ENCODE results near the gene SCT. TPM values are rescaled to one million over a fixed set of nuclear protein-coding genes. Genes with fewer than 3 reads are reported as not detected.

The SCT gene
- total and polyA plus RNA-seq, 2 of the 8 experiments (the other 6 are each of a cell fraction or from before 2014, with no cell fraction given), result 1.7 to 2.0 TPM

GRCh38 chr11:637333-637592 lies 10.3 kb upstream of the SCT start:
- no peaks in the 10 kb centered on the region for H3K36me3 ChIP-seq (ENCODE audit: control insufficient read depth in 2 of 4, insufficient read depth in 4 of 4, low read length in 3 of 4)
- H2BK20ac ChIP-seq (ENCODE audit: low read length), result no peak overlapping the region
- no peak overlapping the region for H3K4ac ChIP-seq (replicated peaks; ENCODE audit: insufficient read length, low read depth, low read length)
- H2AK5ac ChIP-seq (ENCODE audit: low read depth, low read length), result no peak overlapping the region
- H3K9me3 ChIP-seq (ENCODE audit: insufficient read depth in 2 of 2, low read depth in 1 of 2, low read length in 1 of 2), result no peaks in the 10 kb centered on the region
- no peak overlapping the region for H2BK5ac ChIP-seq (ENCODE audit: low read depth, low read length)
- peaks cover 0 to 3% of the 10 kb centered on the region in 2 experiments for H4K20me1 ChIP-seq (replicated peaks in 1 of 2; ENCODE audit: control insufficient read depth in 1 of 2, insufficient read depth in 2 of 2, low read length in 2 of 2)
- peak overlapping the region; percentile 53; the same call in 1 of the 2 replicates for H4K8ac ChIP-seq (ENCODE audit: extremely low read depth, insufficient read depth, low read length)
- DNase-seq (ENCODE audit: low read depth in 1 of 2, low spot score in 2 of 2) (no peak), FAIRE-seq (no peak)
- no peak overlapping the region for H2BK15ac ChIP-seq (ENCODE audit: low read length)
- no peak for TF ChIP-seq E2F6 (IDR thresholded peaks at IDR 0.05)
- H3K4me3 ChIP-seq (ENCODE audit: extremely low read depth in 1 of 4, insufficient read depth in 2 of 4, low read depth in 3 of 4, low read length in 4 of 4), result peak overlapping the region; percentile 34 to 60 (median 48)
- peak overlapping the region in 3 of 4 experiments; percentile 25 to 35 (median 32); a peak in 3 of 7 replicates for H3K9ac ChIP-seq (replicated peaks in 1 of 4; ENCODE audit: extremely low read depth in 1 of 4, low read depth in 3 of 4, low read length in 3 of 4)
- 3% methylated on average over 21 of the region's 34 CpGs; no CpG with 5 or more reads in 1 of the 2 experiments for WGBS, 2 experiments (ENCODE audit: extremely low coverage in 1 of 2, insufficient coverage in 1 of 2, insufficient read length in 1 of 2, insufficient replicate concordance in 2 of 2, low coverage in 1 of 2, low lambda C conversion rate in 2 of 2, missing lambda C conversion rate in 1 of 2)
- ChIA-PET POLR2A (ENCODE audit: partially characterized antibody) (interaction anchor here (1.1 to 3.6 kb wide), 10 partner anchors 10 to 129 kb away, joined by 3 to 20 read pairs (median 6); partner anchors contain the start of genes IRF7, SCT and TALDO1), CTCF (ENCODE audit: partially characterized antibody) (interaction anchor here (1.0 to 2.0 kb wide), 3 partner anchors 8 to 93 kb away, joined by 3 to 10 read pairs (median 3); no protein-coding TSS in a partner anchor)
- H3K56ac ChIP-seq (replicated peaks; ENCODE audit: insufficient read length, low read depth, low read length), result no peak overlapping the region
- peaks cover 21 to 49% (median 43%) of the 10 kb centered on the region in 4 experiments for H3K27me3 ChIP-seq (replicated peaks in 1 of 4; ENCODE audit: control insufficient read depth in 3 of 4, extremely low read depth in 1 of 4, insufficient read depth in 3 of 4, low read length in 3 of 4)
- no peak overlapping the region for H3K23ac ChIP-seq (ENCODE audit: insufficient read length)
- no peak overlapping the region for H2BK120ac ChIP-seq (replicated peaks; ENCODE audit: low read depth, low read length)
- H3K79me1 ChIP-seq (ENCODE audit: low read depth, low read length), result no peaks in the 10 kb centered on the region
- peaks cover 21% of the 10 kb centered on the region; the same call in 1 of the 2 replicates for H3K23me2 ChIP-seq (ENCODE audit: low read depth, low read length)
- H3K18ac ChIP-seq (ENCODE audit: extremely low read depth, low read length), result peak overlapping the region; percentile 95
- no peaks in the 10 kb centered on the region for H3K79me2 ChIP-seq (ENCODE audit: control insufficient read depth in 1 of 2, insufficient read depth in 2 of 2, low read length in 2 of 2)
- no peak overlapping the region for H2BK12ac ChIP-seq (ENCODE audit: low read depth, low read length)
- H3K4me2 ChIP-seq (ENCODE audit: insufficient read depth in 1 of 2, low read depth in 2 of 2, low read length in 2 of 2), result peak overlapping the region; percentile 81 to 91
- no peak overlapping the region for H3K27ac ChIP-seq (ENCODE audit: low read depth, low read length)
- peak overlapping the region; percentile 55 for H4K91ac ChIP-seq (replicated peaks; ENCODE audit: insufficient read length, low read length)
- H3K14ac ChIP-seq (ENCODE audit: insufficient read length), result no peak overlapping the region
- H4K5ac ChIP-seq (ENCODE audit: insufficient read length, low read depth, low read length), result no peak overlapping the region
- H3K4me1 ChIP-seq (replicated peaks in 1 of 4; ENCODE audit: control insufficient read depth in 3 of 4, insufficient read depth in 4 of 4, low read length in 3 of 4), result peaks cover 0 to 30% (median 20%) of the 10 kb centered on the region in 4 experiments; a peak in 6 of 7 replicates
- no peak overlapping the region for H2AFZ ChIP-seq (ENCODE audit: low read length)
